K562 (cell line): ENCODE results near the gene ATE1. TPM values are rescaled to one million over a fixed set of nuclear protein-coding genes. Genes with fewer than 3 reads are reported as not detected.

Experiments
- ATAC-seq: fragments of 200-7000 bp; cut with Tn5 transposase; 3 replicates; pipeline ENCODE4 v1.9.1; 2020; ENCODE audit warnings: moderate library complexity
- BruUV-seq: library from RNA; stranded (reverse); fragments of 400-500 nt; replicated peaks from 2 replicates; lab custom pipeline; 2021; lab: Mats Ljungman, UMichigan
- CTCF ChIA-PET: fragments of 300-600 bp; formaldehyde crosslinking; extraction: SDS; loops from one replicate; lab custom pipeline; 2021; ENCODE audit warnings: low intra/inter-chr PET ratio; lab: Yijun Ruan, JAX
- POLR2A ChIA-PET: fragments of 300-600, 350-650 bp; sonication (Branson Sonifier 250); formaldehyde crosslinking; extraction: SDS; loops from one replicate; lab custom pipeline; 2021; ENCODE audit warnings: antibody characterized with exemption, inconsistent platforms; lab: Yijun Ruan, JAX
- DNase-seq, 4 experiments: peaks; one replicate each; pipeline versions ENCODE4 v3.0.0 to v3.0.0-alpha.2; 2011 to 2018; ENCODE audit warnings: low spot score in 3 of 4, mixed read lengths in 3 of 4; ENCODE audit errors: extremely low read depth in 1 of 4
- FAIRE-seq: peaks from 2 replicates; lab custom pipeline; 2011; peaks lifted over from hg19 to GRCh38; lab: Jason Lieb, UNC
- H2AFZ ChIP-seq: 2 replicates; pipeline ENCODE4 v1.6.0; 2011; ENCODE audit warnings: low read depth, low read length, control low read depth, inconsistent platforms
- H3K27ac ChIP-seq: fragments of 200-600 bp; 3 replicates; pipeline ENCODE4 v1.8.0; 2011; ENCODE audit warnings: low read depth, mild to moderate bottlenecking, control low read depth, inconsistent platforms, low read length, moderate library complexity, mixed read lengths; ENCODE audit errors: extremely low read depth
- H3K27me3 ChIP-seq, 2 experiments: fragments of 300-600 bp in 1 of 2; 2 replicates in 1 of 2; 3 replicates in 1 of 2; pipeline versions ENCODE4 v1.6.0 to v1.8.0; 2011; ENCODE audit warnings: inconsistent platforms in 2 of 2, low read length in 2 of 2, mild to moderate bottlenecking in 1 of 2, mixed read lengths in 1 of 2, moderate library complexity in 1 of 2; ENCODE audit not compliant: control insufficient read depth in 2 of 2, insufficient read depth in 2 of 2
- H3K36me3 ChIP-seq: fragments of 300-600 bp; 3 replicates; pipeline ENCODE4 v1.8.0; 2011; ENCODE audit warnings: mild to moderate bottlenecking, low read length, inconsistent platforms; ENCODE audit not compliant: control insufficient read depth, insufficient read depth
- H3K4me1 ChIP-seq, 2 experiments: fragments of 200-600 bp in 1 of 2; replicated peaks in 1 of 2; 2 replicates in 1 of 2; 3 replicates in 1 of 2; pipeline versions ENCODE4 v1.5.1 to v1.8.0; 2011; ENCODE audit warnings: inconsistent platforms in 2 of 2, low read length in 2 of 2, mild to moderate bottlenecking in 1 of 2, mixed read lengths in 1 of 2, moderate library complexity in 1 of 2; ENCODE audit not compliant: control insufficient read depth in 2 of 2, insufficient read depth in 2 of 2
- H3K4me2 ChIP-seq: 2 replicates; pipeline ENCODE4 v1.6.1; 2011; ENCODE audit warnings: low read length, control low read depth, inconsistent platforms, mixed read lengths; ENCODE audit not compliant: insufficient read depth
- H3K4me3 ChIP-seq: fragments of 200-600 bp; sonication (generic), shearing (Covaris generic); 2 replicates; pipeline ENCODE4 v1.5.1; 2016; ENCODE audit warnings: control low read depth, inconsistent platforms
- H3K79me2 ChIP-seq: fragments of 200-600 bp; 3 replicates; pipeline ENCODE4 v1.8.0; 2011; ENCODE audit warnings: low read length, inconsistent platforms; ENCODE audit not compliant: control insufficient read depth, insufficient read depth
- H3K9ac ChIP-seq, 2 experiments: 2 replicates each; pipeline versions ENCODE4 v1.6.0 to v1.6.1; 2011; ENCODE audit warnings: low read depth in 2 of 2, low read length in 2 of 2, control low read depth in 1 of 2, inconsistent platforms in 1 of 2, mild to moderate bottlenecking in 1 of 2, mixed read lengths in 1 of 2; ENCODE audit not compliant: insufficient read depth in 1 of 2
- H3K9me1 ChIP-seq: one replicate; pipeline ENCODE4 v1.6.0; 2011; ENCODE audit warnings: inconsistent platforms, mild to moderate bottlenecking, low read length, moderate library complexity; ENCODE audit not compliant: control insufficient read depth, insufficient read depth
- H3K9me3 ChIP-seq: replicated peaks from 2 replicates; pipeline ENCODE4 v1.5.1; 2011; ENCODE audit warnings: low read depth, low read length, inconsistent platforms; ENCODE audit not compliant: control insufficient read depth, insufficient read depth
- H4K20me1 ChIP-seq: replicated peaks from 2 replicates; pipeline ENCODE4 v1.6.1; 2011; ENCODE audit warnings: low read length, inconsistent platforms, mixed read lengths; ENCODE audit not compliant: control insufficient read depth, insufficient read depth
- ETS1 ChIP-seq: conservative IDR thresholded peaks from 2 replicates; pipeline ENCODE4 v1.6.1; 2011; ENCODE audit warnings: low read depth, mild to moderate bottlenecking, low read length; ENCODE audit not compliant: control insufficient read depth
- FOXM1 ChIP-seq, 2 experiments: fragments of 450-650 bp in 1 of 2; sonication (generic) in 1 of 2; formaldehyde crosslinking in 1 of 2; IDR thresholded peaks; 2 replicates each; pipeline versions ENCODE4 v1.6.1 to v1.9.0; 2017 to 2022; ENCODE audit warnings: low read depth in 2 of 2, mild to moderate bottlenecking in 2 of 2, missing genetic modification reagents in 1 of 2, moderate library complexity in 1 of 2
- FOXP1 ChIP-seq: sonication (generic); formaldehyde crosslinking; IDR thresholded peaks from 2 replicates; pipeline ENCODE4 v1.8.0; 2022; ENCODE audit warnings: mild to moderate bottlenecking, missing genetic modification reagents
- GTF2E2 ChIP-seq: fragments of 200-800 bp; sonication (Bioruptor generic); IDR thresholded peaks from 2 replicates; pipeline ENCODE4 v1.6.1; 2016; ENCODE audit warnings: missing genetic modification characterization, missing compliant biosample characterization
- JUN ChIP-seq, 2 experiments: sonication (generic) in 1 of 2; formaldehyde crosslinking in 1 of 2; IDR thresholded peaks; 2 replicates each; pipeline versions ENCODE4 v1.6.1 to v1.8.0; 2012 to 2022; ENCODE audit warnings: borderline replicate concordance in 2 of 2, mild to moderate bottlenecking in 2 of 2, improper control_type of control experiment in 1 of 2, low read depth in 1 of 2, low read length in 1 of 2, missing genetic modification reagents in 1 of 2
- JUNB ChIP-seq: fragments of 450-650 bp; formaldehyde crosslinking; conservative IDR thresholded peaks from 2 replicates; pipeline ENCODE4 v1.4.0; 2020; ENCODE audit warnings: mild to moderate bottlenecking
- YY1 ChIP-seq, 3 experiments: IDR thresholded peaks; 2 replicates each; pipeline ENCODE4 v1.6.1; 2011; ENCODE audit warnings: low read length in 2 of 3, mild to moderate bottlenecking in 2 of 3, moderate library complexity in 2 of 3, borderline replicate concordance in 1 of 3, control low read depth in 1 of 3, low read depth in 1 of 3; ENCODE audit not compliant: insufficient read depth in 3 of 3, insufficient replicate concordance in 2 of 3, control insufficient read depth in 1 of 3, insufficient read length in 1 of 3; ENCODE audit errors: extremely low read depth in 1 of 3
- WGBS: fragments of 100-300 bp; shearing (Covaris generic); methylation state at CpG from one replicate; pipeline ENCODE4 v1.1.6; 2016; ENCODE audit warnings: low coverage, mixed read lengths; ENCODE audit not compliant: insufficient coverage; ENCODE audit errors: missing lambda C conversion rate; 5-methylcytosine and 5-hydroxymethylcytosine counted together
- in situ Hi-C: fragments of 300-500 bp; cut with MboI; formaldehyde crosslinking; loops from 4 replicates; pipeline ENCODE4 v1.15.0; 2018; ENCODE audit warnings: inconsistent platforms, mixed read lengths
- intact Hi-C: fragments of 100-400 bp; cut with micrococcal nuclease; formaldehyde crosslinking; loops from 2 replicates; pipeline ENCODE4 v1.14.2; 2022
- polyA plus RNA-seq, 8 experiments: library from polyadenylated mRNA; depleted of rRNA in 4 of 8; stranded (reverse) in 5 of 8; unstranded in 3 of 8; fragments of >200 nt; fragmentation: Nextera tagmentation in 2 of 8; fragmentation: Illumina TruSeq in 1 of 8; extraction: Ambion mirVana in 2 of 8; extraction: Trizol in 1 of 8; gene quantifications; 2 replicates each; pipeline versions ENCODE4 v1.2.1 to v1.2.3, GENCODE V29; 2011 to 2014; ENCODE audit warnings: inconsistent platforms in 1 of 8, missing spikeins in 1 of 8
- total RNA-seq, 7 experiments: library from RNA; depleted of rRNA in 6 of 7; stranded (reverse); fragments of >200 nt in 6 of 7; fragmentation: Illumina TruSeq in 2 of 7; extraction: Trizol in 2 of 7; gene quantifications; 2 replicates each; pipeline versions ENCODE4 v1.2.1 to v1.2.3, GENCODE V29; 2011 to 2021; ENCODE audit warnings: low replicate concordance in 1 of 7
- TF ChIP-seq, protein P1 (sequence below): sonication (generic); formaldehyde crosslinking; IDR thresholded peaks from 2 replicates; pipeline ENCODE4 v1.8.1; 2023; ENCODE audit warnings: mild to moderate bottlenecking, missing genetic modification reagents

The ATE1 gene
- total and polyA plus RNA-seq, 9 of the 15 experiments (the other 6 are each of a cell fraction or from before 2014, with no cell fraction given): 3.0 to 14.2 (median 8.8) TPM

DNA sequence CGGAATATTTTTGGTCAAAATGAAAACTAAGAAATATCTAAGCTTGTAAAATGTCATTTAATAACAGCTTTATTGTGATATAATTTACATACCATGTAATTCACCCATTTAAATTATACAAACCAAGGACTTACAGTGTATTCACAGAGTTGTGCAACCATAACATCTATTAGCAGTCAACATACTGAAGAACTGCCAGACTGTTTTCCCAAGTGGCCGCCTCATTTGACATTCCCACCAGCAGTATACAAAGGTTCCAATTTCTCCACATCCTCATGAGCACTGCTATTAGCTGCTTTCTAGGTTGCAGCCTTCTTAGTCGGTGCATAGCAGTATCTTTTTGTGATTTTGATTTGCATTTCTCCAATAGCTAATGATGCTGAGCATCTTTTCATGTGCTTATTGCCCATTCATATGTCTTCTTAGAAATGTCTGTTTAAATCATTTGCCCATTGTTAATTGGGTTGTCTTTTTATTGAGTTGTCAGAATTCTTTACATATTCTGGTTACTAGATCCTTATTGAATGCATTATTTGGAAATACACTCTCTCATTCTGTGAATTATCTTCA lies 176.6 kb downstream of the ATE1 start (continued):
- TF ChIP-seq YY1 (IDR thresholded peaks at IDR 0.05; ENCODE audit: borderline replicate concordance in 1 of 3, control insufficient read depth in 1 of 3, extremely low read depth in 1 of 3, insufficient read depth in 3 of 3, insufficient read length in 1 of 3, insufficient replicate concordance in 2 of 3, low read depth in 1 of 3, low read length in 2 of 3): no peak
- no peak for TF ChIP-seq JUNB (CRISPR knock-in tag)
- TF ChIP-seq GTF2E2: no peak
- TF ChIP-seq, protein P1, sequence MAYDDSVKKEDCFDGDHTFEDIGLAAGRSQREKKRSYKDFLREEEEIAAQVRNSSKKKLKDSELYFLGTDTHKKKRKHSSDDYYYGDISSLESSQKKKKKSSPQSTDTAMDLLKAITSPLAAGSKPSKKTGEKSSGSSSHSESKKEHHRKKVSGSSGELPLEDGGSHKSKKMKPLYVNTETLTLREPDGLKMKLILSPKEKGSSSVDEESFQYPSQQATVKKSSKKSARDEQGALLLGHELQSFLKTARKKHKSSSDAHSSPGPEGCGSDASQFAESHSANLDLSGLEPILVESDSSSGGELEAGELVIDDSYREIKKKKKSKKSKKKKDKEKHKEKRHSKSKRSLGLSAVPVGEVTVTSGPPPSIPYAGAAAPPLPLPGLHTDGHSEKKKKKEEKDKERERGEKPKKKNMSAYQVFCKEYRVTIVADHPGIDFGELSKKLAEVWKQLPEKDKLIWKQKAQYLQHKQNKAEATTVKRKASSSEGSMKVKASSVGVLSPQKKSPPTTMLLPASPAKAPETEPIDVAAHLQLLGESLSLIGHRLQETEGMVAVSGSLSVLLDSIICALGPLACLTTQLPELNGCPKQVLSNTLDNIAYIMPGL (CRISPR knock-in tag): no peak
- TF ChIP-seq JUN (IDR thresholded peaks at IDR 0.05; ENCODE audit: borderline replicate concordance, low read depth, low read length): no peak
- TF ChIP-seq JUN (CRISPR knock-in tag; IDR thresholded peaks at IDR 0.05; ENCODE audit: borderline replicate concordance): no peak

DNA sequence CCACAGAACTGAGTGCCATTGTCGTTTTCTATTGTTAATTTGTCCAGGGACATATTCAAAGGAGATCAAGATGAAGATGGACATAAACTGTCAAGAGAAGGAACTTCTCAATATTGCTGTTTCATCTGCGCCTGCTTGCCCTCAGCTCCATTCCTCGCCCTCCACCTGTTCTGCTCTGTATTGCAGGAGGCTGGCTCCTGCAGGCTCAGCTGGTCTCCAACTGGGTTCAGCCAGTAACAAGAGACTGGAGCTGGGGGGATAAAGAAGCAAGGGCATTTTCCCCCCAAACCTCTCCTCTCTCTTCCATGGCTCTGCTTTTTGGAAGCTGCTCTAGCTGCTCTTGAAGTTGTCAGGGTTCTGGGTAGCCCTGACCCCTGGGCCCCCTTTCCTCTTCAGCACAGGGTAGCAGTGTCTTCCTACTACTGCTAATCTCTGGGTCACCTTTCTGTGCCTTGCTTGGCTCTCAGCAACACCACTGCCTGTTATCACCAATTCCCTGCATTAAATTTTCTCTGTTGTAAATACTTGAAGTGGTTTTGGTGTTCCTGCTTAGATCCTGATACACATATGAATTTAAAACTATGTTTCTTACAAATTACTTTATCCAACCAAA lies 180.6 kb downstream of the ATE1 start:
- FAIRE-seq: no peak
- intact Hi-C loops: no loop called here
- TF ChIP-seq ETS1 (no peak), FOXP1 (CRISPR knock-in tag) (no peak), FOXM1 (IDR thresholded peaks at IDR 0.05; ENCODE audit: low read depth) (no peak), FOXM1 (CRISPR knock-in tag; IDR thresholded peaks at IDR 0.05; ENCODE audit: low read depth) (no peak)

More for the DNA sequence above, 180.6 kb downstream of the ATE1 start:
- H4K20me1 ChIP-seq: no peaks in the 10 kb centered on the region
- in situ Hi-C loops: no loop called here
- no peak overlapping the region for H3K9ac ChIP-seq
- no peak overlapping the region for H3K4me2 ChIP-seq
- POLR2A ChIA-PET: interaction anchor here (0.6 kb wide), 1 partner anchor 26 kb away, joined by 3 read pairs; no protein-coding TSS in a partner anchor
- no peaks in the 10 kb centered on the region for H3K9me3 ChIP-seq
- H3K79me2 ChIP-seq: no peaks in the 10 kb centered on the region
- CTCF ChIA-PET: no interaction called here
- DNase-seq (no peak), ATAC-seq (no peak)
- H3K9me1 ChIP-seq: no peaks in the 10 kb centered on the region
- no peaks in the 10 kb centered on the region for H3K27me3 ChIP-seq
- 83% methylated on average over 1 of the region's 3 CpGs for WGBS
- H3K4me3 ChIP-seq: no peak overlapping the region
- BruUV-seq: no TSS peak
- H3K27ac ChIP-seq: no peak overlapping the region
- no peaks in the 10 kb centered on the region for H3K36me3 ChIP-seq
- no peaks in the 10 kb centered on the region for H3K4me1 ChIP-seq
- H2AFZ ChIP-seq: no peak overlapping the region
